Measurements from ENCODE around the gene LHFPL3. TPM values are rescaled to one million over a fixed set of nuclear protein-coding genes. Genes with fewer than 3 reads are reported as not detected.

Gene LHFPL3
- polyA plus RNA-seq, 1 of the 3 experiments (the other 2 are of a cell fraction) = not detected

DNA sequence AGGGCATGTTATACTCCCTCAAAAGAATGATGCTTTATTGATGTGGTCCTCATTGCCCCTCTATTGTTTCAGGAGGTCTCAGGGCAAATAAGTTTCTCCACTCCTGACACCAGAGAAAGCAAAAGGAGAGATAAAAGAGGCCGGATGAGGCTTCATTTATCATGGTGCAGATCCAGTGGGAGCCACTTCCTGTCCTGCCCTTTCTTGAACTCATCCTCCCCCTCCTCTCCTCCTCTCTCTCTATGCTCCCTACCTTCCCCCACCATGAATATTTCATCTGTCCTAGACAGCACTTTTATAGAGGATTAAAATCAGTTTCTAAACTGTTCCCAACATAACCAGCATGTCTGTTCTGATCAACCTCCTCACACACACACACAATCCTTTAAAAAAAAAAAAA, 513.4 kb downstream of the LHFPL3 start:
- TF ChIP-seq RCOR1 (IDR thresholded peaks at IDR 0.05; ENCODE audit: low read length) (no peak), MXI1 (IDR thresholded peaks at IDR 0.05; ENCODE audit: low read depth, low read length) (no peak), FOSL2 (IDR thresholded peaks at IDR 0.05; ENCODE audit: borderline replicate concordance, low read depth) (no peak), TEAD4 (IDR thresholded peaks at IDR 0.05; ENCODE audit: borderline replicate concordance, insufficient read depth) (no peak), CHD2 (IDR thresholded peaks at IDR 0.05; ENCODE audit: low read length, partially characterized antibody) (no peak), FOXM1 (IDR thresholded peaks at IDR 0.05; ENCODE audit: low read depth) (no peak), NRF1 (IDR thresholded peaks at IDR 0.05; ENCODE audit: low read depth, low read length) (no peak), NFIC (IDR thresholded peaks at IDR 0.05; ENCODE audit: borderline replicate concordance) (no peak), RFX5 (IDR thresholded peaks at IDR 0.05; ENCODE audit: low read length) (no peak), ELF1 (IDR thresholded peaks at IDR 0.05) (no peak), YY1 (IDR thresholded peaks at IDR 0.05; ENCODE audit: low read depth) (no peak), TCF12 (IDR thresholded peaks at IDR 0.05) (no peak), SIN3A (IDR thresholded peaks at IDR 0.05; ENCODE audit: borderline replicate concordance, low read depth, low read length) (no peak)
- TF ChIP-seq, protein P1, sequence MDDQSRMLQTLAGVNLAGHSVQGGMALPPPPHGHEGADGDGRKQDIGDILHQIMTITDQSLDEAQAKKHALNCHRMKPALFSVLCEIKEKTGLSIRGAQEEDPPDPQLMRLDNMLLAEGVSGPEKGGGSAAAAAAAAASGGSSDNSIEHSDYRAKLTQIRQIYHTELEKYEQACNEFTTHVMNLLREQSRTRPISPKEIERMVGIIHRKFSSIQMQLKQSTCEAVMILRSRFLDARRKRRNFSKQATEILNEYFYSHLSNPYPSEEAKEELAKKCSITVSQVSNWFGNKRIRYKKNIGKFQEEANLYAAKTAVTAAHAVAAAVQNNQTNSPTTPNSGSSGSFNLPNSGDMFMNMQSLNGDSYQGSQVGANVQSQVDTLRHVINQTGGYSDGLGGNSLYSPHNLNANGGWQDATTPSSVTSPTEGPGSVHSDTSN (IDR thresholded peaks at IDR 0.05) = no peak
- TF ChIP-seq, protein P2, sequence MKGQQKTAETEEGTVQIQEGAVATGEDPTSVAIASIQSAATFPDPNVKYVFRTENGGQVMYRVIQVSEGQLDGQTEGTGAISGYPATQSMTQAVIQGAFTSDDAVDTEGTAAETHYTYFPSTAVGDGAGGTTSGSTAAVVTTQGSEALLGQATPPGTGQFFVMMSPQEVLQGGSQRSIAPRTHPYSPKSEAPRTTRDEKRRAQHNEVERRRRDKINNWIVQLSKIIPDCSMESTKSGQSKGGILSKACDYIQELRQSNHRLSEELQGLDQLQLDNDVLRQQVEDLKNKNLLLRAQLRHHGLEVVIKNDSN (IDR thresholded peaks at IDR 0.05; ENCODE audit: borderline replicate concordance, low read depth) = no peak
- TF ChIP-seq, protein P3, sequence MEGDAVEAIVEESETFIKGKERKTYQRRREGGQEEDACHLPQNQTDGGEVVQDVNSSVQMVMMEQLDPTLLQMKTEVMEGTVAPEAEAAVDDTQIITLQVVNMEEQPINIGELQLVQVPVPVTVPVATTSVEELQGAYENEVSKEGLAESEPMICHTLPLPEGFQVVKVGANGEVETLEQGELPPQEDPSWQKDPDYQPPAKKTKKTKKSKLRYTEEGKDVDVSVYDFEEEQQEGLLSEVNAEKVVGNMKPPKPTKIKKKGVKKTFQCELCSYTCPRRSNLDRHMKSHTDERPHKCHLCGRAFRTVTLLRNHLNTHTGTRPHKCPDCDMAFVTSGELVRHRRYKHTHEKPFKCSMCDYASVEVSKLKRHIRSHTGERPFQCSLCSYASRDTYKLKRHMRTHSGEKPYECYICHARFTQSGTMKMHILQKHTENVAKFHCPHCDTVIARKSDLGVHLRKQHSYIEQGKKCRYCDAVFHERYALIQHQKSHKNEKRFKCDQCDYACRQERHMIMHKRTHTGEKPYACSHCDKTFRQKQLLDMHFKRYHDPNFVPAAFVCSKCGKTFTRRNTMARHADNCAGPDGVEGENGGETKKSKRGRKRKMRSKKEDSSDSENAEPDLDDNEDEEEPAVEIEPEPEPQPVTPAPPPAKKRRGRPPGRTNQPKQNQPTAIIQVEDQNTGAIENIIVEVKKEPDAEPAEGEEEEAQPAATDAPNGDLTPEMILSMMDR (IDR thresholded peaks at IDR 0.05) = no peak
- TF ChIP-seq, protein P4, sequence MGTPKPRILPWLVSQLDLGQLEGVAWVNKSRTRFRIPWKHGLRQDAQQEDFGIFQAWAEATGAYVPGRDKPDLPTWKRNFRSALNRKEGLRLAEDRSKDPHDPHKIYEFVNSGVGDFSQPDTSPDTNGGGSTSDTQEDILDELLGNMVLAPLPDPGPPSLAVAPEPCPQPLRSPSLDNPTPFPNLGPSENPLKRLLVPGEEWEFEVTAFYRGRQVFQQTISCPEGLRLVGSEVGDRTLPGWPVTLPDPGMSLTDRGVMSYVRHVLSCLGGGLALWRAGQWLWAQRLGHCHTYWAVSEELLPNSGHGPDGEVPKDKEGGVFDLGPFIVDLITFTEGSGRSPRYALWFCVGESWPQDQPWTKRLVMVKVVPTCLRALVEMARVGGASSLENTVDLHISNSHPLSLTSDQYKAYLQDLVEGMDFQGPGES (IDR thresholded peaks at IDR 0.05; ENCODE audit: low read depth, low read length) = no peak
- peaks cover 49% of the 10 kb centered on the region for H3K27me3 ChIP-seq (ENCODE audit: insufficient read depth)
- no peak for DNase-seq
- WGBS (ENCODE audit: low lambda C conversion rate) = 5% methylated on average over 1 of the region's 1 CpG
- no peak overlapping the region for H3K9ac ChIP-seq
- no peaks in the 10 kb centered on the region for H3K9me3 ChIP-seq
- H3K4me1 ChIP-seq (ENCODE audit: control insufficient read depth in 1 of 2, insufficient read depth in 2 of 2, low read depth in 1 of 2, low read length in 1 of 2) = no peaks in the 10 kb centered on the region
- 0 out of 2 replicates have a peak overlapping the region, but pooled peaks have one; percentile 26 for H2AFZ ChIP-seq (ENCODE audit: low read depth)
- CTCF ChIA-PET = interaction anchor here (1.0 to 8.7 kb wide), 4 partner anchors 76 to 574 kb away, joined by 3 to 156 read pairs (median 4); no protein-coding TSS in a partner anchor
- no peak overlapping the region for H3K27ac ChIP-seq (ENCODE audit: low read depth in 2 of 2, low read length in 1 of 2)
- H3K4me2 ChIP-seq = no peak overlapping the region
- H3K36me3 ChIP-seq (replicated peaks in 1 of 2; ENCODE audit: control insufficient read depth in 1 of 2, insufficient read depth in 2 of 2, low read length in 1 of 2) = no peaks in the 10 kb centered on the region
- POLR2A ChIA-PET = no interaction called here
- no peaks in the 10 kb centered on the region for H3F3A ChIP-seq (replicated peaks; ENCODE audit: insufficient read depth)
- no peaks in the 10 kb centered on the region for H3K79me2 ChIP-seq (ENCODE audit: insufficient read depth)
- no peak overlapping the region; a peak in 1 of 4 replicates for H3K4me3 ChIP-seq (ENCODE audit: low read depth in 2 of 2, low read length in 1 of 2)
- no peaks in the 10 kb centered on the region for H3K9me2 ChIP-seq
- no peaks in the 10 kb centered on the region for H4K20me1 ChIP-seq (ENCODE audit: insufficient read depth)

Data from SK-N-SH (cell line).